Ovary (tissue), 9 donors: ENCODE measurements around the gene UNC5CL. TPM values are rescaled to one million over a fixed set of nuclear protein-coding genes. Genes with fewer than 3 reads are reported as not detected.

Experiments
- DNase-seq, 5 donors: peaks; one replicate each; pipeline ENCODE4 v3.0.0-alpha.2; 2019 to 2020
- H3K27ac ChIP-seq, 2 donors: fragments of 200-600 bp; one replicate each; pipeline versions ENCODE4 v1.5.1 to v1.8.0; 2019 to 2022
- H3K27me3 ChIP-seq: fragments of 200-600 bp; one replicate; pipeline ENCODE4 v1.8.0; 2022
- H3K36me3 ChIP-seq: fragments of 200-600 bp; sonication (generic); one replicate; pipeline ENCODE4 v1.5.1; 2019
- H3K4me1 ChIP-seq: one replicate; pipeline ENCODE4 v1.8.1; 2013; ENCODE audit warnings: mild to moderate bottlenecking, moderate library complexity; ENCODE audit not compliant: insufficient read depth
- H3K4me3 ChIP-seq: fragments of 200-600 bp; sonication (generic); one replicate; pipeline ENCODE4 v1.5.1; 2017
- H3K9me3 ChIP-seq, 2 donors: fragments of 200-600 bp in 1 of 2; sonication (generic) in 1 of 2; one replicate each; pipeline versions ENCODE4 v1.5.1 to v1.8.1; 2013 to 2019; ENCODE audit warnings: mild to moderate bottlenecking in 1 of 2, moderate library complexity in 1 of 2
- CTCF ChIP-seq, 3 donors: fragments of 450-650 bp in 2 of 3; fragments of 200-600 bp in 1 of 3; IDR thresholded peaks; one replicate each; pipeline versions ENCODE4 v1.5.1 to v1.8.0; 2016 to 2022; ENCODE audit warnings: antibody characterized with exemption in 3 of 3, mild to moderate bottlenecking in 1 of 3
- EP300 ChIP-seq: sonication (generic); formaldehyde crosslinking; IDR thresholded peaks from one replicate; pipeline ENCODE4 v1.6.1; 2017; ENCODE audit warnings: antibody characterized with exemption
- POLR2A ChIP-seq: fragments of 450-650 bp; IDR thresholded peaks from one replicate; pipeline ENCODE4 v1.6.1; 2017; ENCODE audit warnings: antibody characterized with exemption, mild to moderate bottlenecking, moderate library complexity
- WGBS, 3 donors: extraction: QIAGEN DNeasy Blood & Tissue Kit in 1 of 3; methylation state at CpG; one replicate each; pipeline versions ENCODE4 v1.1.5 to v1.1.7; 2013 to 2017; 5-methylcytosine and 5-hydroxymethylcytosine counted together
- intact Hi-C, 4 donors: fragments of 100-400 bp; cut with DNase I; formaldehyde crosslinking; loops; one replicate each; pipeline versions ENCODE4 v1.11.0 to v1.15.1; 2022 to 2023
- polyA plus RNA-seq, 2 donors: library from polyadenylated mRNA; stranded (reverse); fragments of 200-250 nt in 1 of 2; fragments of 350-450 nt in 1 of 2; fragmentation: Illumina TruSeq in 1 of 2; extraction: RNeasy Lipid Tissue Mini Kit (QIAGEN cat#74804) in 1 of 2; gene quantifications; one replicate each; pipeline ENCODE4 v1.2.3, GENCODE V29; 2013 to 2014
- total RNA-seq, 7 donors: library from RNA; depleted of rRNA in 2 of 7; stranded (reverse); fragments of >200 nt in 2 of 7; fragmentation: NEBNext Ultra II Directional in 3 of 7; extraction: Animal tissue kit (Norgen Biotek cat#: 25700) in 3 of 7; gene quantifications; one replicate each; pipeline versions ENCODE4 v1.1.0 to v1.2.4, GENCODE V29; 2016 to 2023
- donor health status: DM: no; HTN: no; CAD: no; lungs with moderate emphysema.
- donor health status: DM: no; HTN: no; CAD: no.
- donor health status: Bipolar disorder and iron deficiency.
- donor health status: DM: yes; HTN: yes; CAD: no.
- donor health status: DM: no; HTN: no; CAD: no.
- donor health status: DM: yes; HTN: yes; CAD: no.

The UNC5CL gene
- total and polyA plus RNA-seq, 9 donors, result 0.60 to 2.1 (median 0.86) TPM

- 77 to 84% (median 80%) methylated on average over 9 of the region's 9 CpGs for WGBS, 3 donors
- TF ChIP-seq EP300 (no peak), CTCF (IDR thresholded peaks at IDR 0.05) (no peak), POLR2A (no peak)
- Histone ChIP-seq H3K4me3 (no peak overlapping the region), H3K4me1 (no peaks in the 10 kb centered on the region), H3K27ac (no peak overlapping the region), H3K27me3 (no peaks in the 10 kb centered on the region), H3K9me3 (no peaks in the 10 kb centered on the region), H3K36me3 (no peaks in the 10 kb centered on the region)
- no peak for DNase-seq
- intact Hi-C loops, result no loop called here
Measured at GRCh38 chr6:41047745-41048732, 9.0 kb upstream of the UNC5CL start.

GRCh38 chr6:41047306-41047705 is 8.3 kb upstream of the UNC5CL start:
- no peak for TF ChIP-seq EP300
- TF ChIP-seq CTCF (IDR thresholded peaks at IDR 0.05), result no peak
- TF ChIP-seq POLR2A, result no peak
- 96 to 98% (median 97%) methylated on average over 2 of the region's 2 CpGs for WGBS, 3 donors
- Histone ChIP-seq H3K36me3 (no peaks in the 10 kb centered on the region), H3K9me3 (no peaks in the 10 kb centered on the region), H3K4me1 (no peaks in the 10 kb centered on the region), H3K4me3 (no peak overlapping the region), H3K27ac (no peak overlapping the region), H3K27me3 (no peaks in the 10 kb centered on the region)
- no peak for DNase-seq
- intact Hi-C loops, result no loop called here

- Histone ChIP-seq H3K36me3 (no peaks in the 10 kb centered on the region), H3K4me1 (no peaks in the 10 kb centered on the region), H3K9me3 (no peaks in the 10 kb centered on the region), H3K4me3 (no peak overlapping the region), H3K27ac (no peak overlapping the region), H3K27me3 (no peaks in the 10 kb centered on the region)
- no peak for TF ChIP-seq EP300
- TF ChIP-seq POLR2A, result no peak
- no peak for TF ChIP-seq CTCF (IDR thresholded peaks at IDR 0.05)
- intact Hi-C loops, result no loop called here
- 95 to 100% (median 100%) methylated on average over 1 of the region's 1 CpG for WGBS, 3 donors
- no peak for DNase-seq
Measured at GRCh38 chr6:41046084-41046483, 7.1 kb upstream of the UNC5CL start.

- H3K4me3 ChIP-seq, result no peak overlapping the region
- intact Hi-C loops, result no loop called here
Measured at GRCh38 chr6:41045664-41046063, 6.6 kb upstream of the UNC5CL start.

More at GRCh38 chr6:41045664-41046063, 6.6 kb upstream of the UNC5CL start:
- no peaks in the 10 kb centered on the region for H3K4me1 ChIP-seq
- H3K36me3 ChIP-seq, result no peaks in the 10 kb centered on the region
- no peak for TF ChIP-seq EP300
- TF ChIP-seq POLR2A, result no peak
- no peak for TF ChIP-seq CTCF (IDR thresholded peaks at IDR 0.05)
- 57 to 63% (median 60%) methylated on average over 5 of the region's 5 CpGs for WGBS, 3 donors
- H3K9me3 ChIP-seq, result no peaks in the 10 kb centered on the region
- H3K27me3 ChIP-seq, result no peaks in the 10 kb centered on the region
- no peak for DNase-seq
- H3K27ac ChIP-seq, result no peak overlapping the region
